ENCODE data around the gene BRPF3. TPM values are rescaled to one million over a fixed set of nuclear protein-coding genes. Genes with fewer than 3 reads are reported as not detected.

BRPF3 gene
- total and polyA plus RNA-seq, 2 of the 13 experiments (the other 11 are each of a cell fraction or from before 2014, with no cell fraction given), result 12.3 to 22.9 TPM

DNA sequence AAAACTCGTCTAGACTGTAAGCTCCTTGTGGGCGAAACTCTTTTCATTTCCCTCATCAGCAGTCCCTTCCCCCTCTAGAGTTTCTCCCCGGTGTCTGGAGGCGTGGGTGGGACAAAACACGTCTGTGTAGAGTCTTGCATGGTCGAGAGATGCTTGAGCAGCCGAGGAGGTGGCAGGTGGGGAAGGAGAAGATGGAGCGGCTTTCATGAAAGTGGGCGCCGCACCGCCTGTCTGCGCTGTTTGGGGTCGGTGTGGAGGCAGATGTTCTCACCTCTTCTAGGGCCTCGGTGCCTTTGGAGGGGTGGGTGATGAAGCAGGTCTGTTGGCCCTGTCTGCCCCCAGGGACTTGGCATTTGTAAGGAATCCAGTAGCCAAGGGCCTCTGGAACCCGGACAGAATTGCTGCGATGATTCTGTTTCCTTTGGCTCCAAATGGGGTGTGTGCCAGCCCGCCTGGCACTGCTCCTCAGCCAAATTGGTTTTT, 1.2 kb downstream of the BRPF3 start:
- WGBS (ENCODE audit: low lambda C conversion rate), result 79% methylated on average over 17 of the region's 17 CpGs
- H3K9me3 ChIP-seq (ENCODE audit: low read length), result no peaks in the 10 kb centered on the region
- no peak overlapping the region for H2AFZ ChIP-seq (ENCODE audit: low read length)
- no peak for TF ChIP-seq ZNF160 (CRISPR knock-in tag; IDR thresholded peaks at IDR 0.05)
- TF ChIP-seq, protein P1, sequence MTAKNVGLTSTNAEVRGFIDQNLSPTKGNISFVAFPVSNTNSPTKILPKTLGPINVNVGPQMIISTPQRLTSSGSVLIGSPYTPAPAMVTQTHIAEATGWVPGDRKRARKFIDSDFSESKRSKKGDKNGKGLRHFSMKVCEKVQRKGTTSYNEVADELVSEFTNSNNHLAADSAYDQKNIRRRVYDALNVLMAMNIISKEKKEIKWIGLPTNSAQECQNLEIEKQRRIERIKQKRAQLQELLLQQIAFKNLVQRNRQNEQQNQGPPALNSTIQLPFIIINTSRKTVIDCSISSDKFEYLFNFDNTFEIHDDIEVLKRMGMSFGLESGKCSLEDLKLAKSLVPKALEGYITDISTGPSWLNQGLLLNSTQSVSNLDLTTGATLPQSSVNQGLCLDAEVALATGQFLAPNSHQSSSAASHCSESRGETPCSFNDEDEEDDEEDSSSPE (CRISPR knock-in tag; IDR thresholded peaks at IDR 0.05), result no peak
- TF ChIP-seq SP5 (CRISPR knock-in tag; IDR thresholded peaks at IDR 0.05; ENCODE audit: borderline replicate concordance, low read depth), result no peak
- TF ChIP-seq ZNF205 (CRISPR knock-in tag; IDR thresholded peaks at IDR 0.05), result no peak
- TF ChIP-seq SPEN (CRISPR knock-in tag; IDR thresholded peaks at IDR 0.05; ENCODE audit: low read depth), result no peak
- TF ChIP-seq ZNF543 (CRISPR knock-in tag; IDR thresholded peaks at IDR 0.05), result no peak
- TF ChIP-seq ATF1 (CRISPR knock-in tag; IDR thresholded peaks at IDR 0.05), result no peak
- 0 out of 2 replicates have a peak, but pooled peaks have one; percentile 38 for TF ChIP-seq HES4 (CRISPR knock-in tag; IDR thresholded peaks at IDR 0.05; ENCODE audit: borderline replicate concordance)
- no peak for TF ChIP-seq ZNF678 (CRISPR knock-in tag; IDR thresholded peaks at IDR 0.05)
- TF ChIP-seq, protein P2, sequence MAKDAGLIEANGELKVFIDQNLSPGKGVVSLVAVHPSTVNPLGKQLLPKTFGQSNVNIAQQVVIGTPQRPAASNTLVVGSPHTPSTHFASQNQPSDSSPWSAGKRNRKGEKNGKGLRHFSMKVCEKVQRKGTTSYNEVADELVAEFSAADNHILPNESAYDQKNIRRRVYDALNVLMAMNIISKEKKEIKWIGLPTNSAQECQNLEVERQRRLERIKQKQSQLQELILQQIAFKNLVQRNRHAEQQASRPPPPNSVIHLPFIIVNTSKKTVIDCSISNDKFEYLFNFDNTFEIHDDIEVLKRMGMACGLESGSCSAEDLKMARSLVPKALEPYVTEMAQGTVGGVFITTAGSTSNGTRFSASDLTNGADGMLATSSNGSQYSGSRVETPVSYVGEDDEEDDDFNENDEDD (CRISPR knock-in tag; IDR thresholded peaks at IDR 0.05; ENCODE audit: borderline replicate concordance), result no peak
- 0 out of 2 replicates have a peak, but pooled peaks have one; percentile 29 for TF ChIP-seq ZNF572 (CRISPR knock-in tag; IDR thresholded peaks at IDR 0.05)
- TF ChIP-seq FOSL1 (CRISPR knock-in tag; IDR thresholded peaks at IDR 0.05; ENCODE audit: borderline replicate concordance), result no peak
- no peak for TF ChIP-seq PLRG1 (conservative IDR thresholded peaks at IDR 0.05)
- TF ChIP-seq, protein P3, sequence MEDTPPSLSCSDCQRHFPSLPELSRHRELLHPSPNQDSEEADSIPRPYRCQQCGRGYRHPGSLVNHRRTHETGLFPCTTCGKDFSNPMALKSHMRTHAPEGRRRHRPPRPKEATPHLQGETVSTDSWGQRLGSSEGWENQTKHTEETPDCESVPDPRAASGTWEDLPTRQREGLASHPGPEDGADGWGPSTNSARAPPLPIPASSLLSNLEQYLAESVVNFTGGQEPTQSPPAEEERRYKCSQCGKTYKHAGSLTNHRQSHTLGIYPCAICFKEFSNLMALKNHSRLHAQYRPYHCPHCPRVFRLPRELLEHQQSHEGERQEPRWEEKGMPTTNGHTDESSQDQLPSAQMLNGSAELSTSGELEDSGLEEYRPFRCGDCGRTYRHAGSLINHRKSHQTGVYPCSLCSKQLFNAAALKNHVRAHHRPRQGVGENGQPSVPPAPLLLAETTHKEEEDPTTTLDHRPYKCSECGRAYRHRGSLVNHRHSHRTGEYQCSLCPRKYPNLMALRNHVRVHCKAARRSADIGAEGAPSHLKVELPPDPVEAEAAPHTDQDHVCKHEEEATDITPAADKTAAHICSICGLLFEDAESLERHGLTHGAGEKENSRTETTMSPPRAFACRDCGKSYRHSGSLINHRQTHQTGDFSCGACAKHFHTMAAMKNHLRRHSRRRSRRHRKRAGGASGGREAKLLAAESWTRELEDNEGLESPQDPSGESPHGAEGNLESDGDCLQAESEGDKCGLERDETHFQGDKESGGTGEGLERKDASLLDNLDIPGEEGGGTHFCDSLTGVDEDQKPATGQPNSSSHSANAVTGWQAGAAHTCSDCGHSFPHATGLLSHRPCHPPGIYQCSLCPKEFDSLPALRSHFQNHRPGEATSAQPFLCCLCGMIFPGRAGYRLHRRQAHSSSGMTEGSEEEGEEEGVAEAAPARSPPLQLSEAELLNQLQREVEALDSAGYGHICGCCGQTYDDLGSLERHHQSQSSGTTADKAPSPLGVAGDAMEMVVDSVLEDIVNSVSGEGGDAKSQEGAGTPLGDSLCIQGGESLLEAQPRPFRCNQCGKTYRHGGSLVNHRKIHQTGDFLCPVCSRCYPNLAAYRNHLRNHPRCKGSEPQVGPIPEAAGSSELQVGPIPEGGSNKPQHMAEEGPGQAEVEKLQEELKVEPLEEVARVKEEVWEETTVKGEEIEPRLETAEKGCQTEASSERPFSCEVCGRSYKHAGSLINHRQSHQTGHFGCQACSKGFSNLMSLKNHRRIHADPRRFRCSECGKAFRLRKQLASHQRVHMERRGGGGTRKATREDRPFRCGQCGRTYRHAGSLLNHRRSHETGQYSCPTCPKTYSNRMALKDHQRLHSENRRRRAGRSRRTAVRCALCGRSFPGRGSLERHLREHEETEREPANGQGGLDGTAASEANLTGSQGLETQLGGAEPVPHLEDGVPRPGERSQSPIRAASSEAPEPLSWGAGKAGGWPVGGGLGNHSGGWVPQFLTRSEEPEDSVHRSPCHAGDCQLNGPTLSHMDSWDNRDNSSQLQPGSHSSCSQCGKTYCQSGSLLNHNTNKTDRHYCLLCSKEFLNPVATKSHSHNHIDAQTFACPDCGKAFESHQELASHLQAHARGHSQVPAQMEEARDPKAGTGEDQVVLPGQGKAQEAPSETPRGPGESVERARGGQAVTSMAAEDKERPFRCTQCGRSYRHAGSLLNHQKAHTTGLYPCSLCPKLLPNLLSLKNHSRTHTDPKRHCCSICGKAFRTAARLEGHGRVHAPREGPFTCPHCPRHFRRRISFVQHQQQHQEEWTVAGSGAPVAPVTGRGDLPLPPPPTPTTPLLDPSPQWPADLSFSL (CRISPR knock-in tag; IDR thresholded peaks at IDR 0.05), result no peak
- TF ChIP-seq ZNF768 (CRISPR knock-in tag; IDR thresholded peaks at IDR 0.05), result peak; percentile 28; the same call in 1 of the 2 replicates
- no peak for TF ChIP-seq GTF2F1 (IDR thresholded peaks at IDR 0.05; ENCODE audit: low read length)
- intact Hi-C loops (cut with micrococcal nuclease; ENCODE audit: unreplicated experiment) (loop anchor here (1.0 to 2.0 kb wide), 3 partner anchors 67 to 169 kb away; partner anchors contain the start of gene MAPK13), in situ Hi-C loops (cut with HindIII; ENCODE audit: extremely low pct_ligation_motif_present, low pct_unique_long_range_greater_than_20kb) (loop anchor here (5.0 kb wide), 2 partner anchors 65 to 170 kb away; partner anchors contain the start of genes MAPK13 and MAPK14)
- peak overlapping the region; percentile 68 for H3K9ac ChIP-seq (ENCODE audit: insufficient read depth, low read depth, low read length)
- ChIA-PET CTCF (ENCODE audit: low intra/inter-chr PET ratio, low total read pairs) (interaction anchor here (3.1 kb wide), 1 partner anchor 74 kb away, joined by 20 read pairs; no protein-coding TSS in a partner anchor), POLR2A (interaction anchor here (1.0 to 1.6 kb wide), 7 partner anchors 9 to 481 kb away, joined by 3 to 27 read pairs (median 6); partner anchors contain the start of genes CDKN1A, MAPK13 and MAPK14)
- FAIRE-seq, result no peak
- H3K27ac ChIP-seq (ENCODE audit: extremely low read length, insufficient read depth, low read length), result no peak overlapping the region
- peaks cover 19 to 32% of the 10 kb centered on the region in 2 experiments for H3K36me3 ChIP-seq (replicated peaks in 1 of 2; ENCODE audit: control insufficient read depth in 1 of 2, insufficient read depth in 2 of 2, low read length in 2 of 2)
- peaks cover 26% of the 10 kb centered on the region for H3K4me1 ChIP-seq (ENCODE audit: insufficient read depth, low read length)
- H3K27me3 ChIP-seq (ENCODE audit: control insufficient read depth in 1 of 2, insufficient read depth in 2 of 2, low read length in 2 of 2), result no peaks in the 10 kb centered on the region
- BruUV-seq (replicated peaks), result TSS peak; percentile 63
- DNase-seq (ENCODE audit: low spot score), result no peak
- H3K79me2 ChIP-seq (ENCODE audit: insufficient read depth, low read length), result peaks cover 48% of the 10 kb centered on the region
- H4K20me1 ChIP-seq (ENCODE audit: insufficient read depth, low read length), result no peaks in the 10 kb centered on the region
- H3K4me2 ChIP-seq (ENCODE audit: low read depth, low read length), result peak overlapping the region; percentile 90
- no peak for ATAC-seq
- H3K4me3 ChIP-seq (replicated peaks in 1 of 3; ENCODE audit: insufficient read depth in 1 of 3, low read depth in 2 of 3, low read length in 3 of 3), result peak overlapping the region; percentile 65 to 90 (median 81)

Measured in HepG2 (cell line).